Embryonic facial prominence (tissue), 1 donor: Measurements from ENCODE around the gene SFTA2.

ENCODE experiments used
- DNase-seq: peaks from one replicate; pipeline ENCODE4 v3.0.0-alpha.2; 2016; ENCODE audit errors: extremely low spot score

Gene SFTA2

GRCh38 chr6:30890646-30891449 lies 41.1 kb downstream of the SFTA2 start:
- DNase-seq, result no peak

DNA sequence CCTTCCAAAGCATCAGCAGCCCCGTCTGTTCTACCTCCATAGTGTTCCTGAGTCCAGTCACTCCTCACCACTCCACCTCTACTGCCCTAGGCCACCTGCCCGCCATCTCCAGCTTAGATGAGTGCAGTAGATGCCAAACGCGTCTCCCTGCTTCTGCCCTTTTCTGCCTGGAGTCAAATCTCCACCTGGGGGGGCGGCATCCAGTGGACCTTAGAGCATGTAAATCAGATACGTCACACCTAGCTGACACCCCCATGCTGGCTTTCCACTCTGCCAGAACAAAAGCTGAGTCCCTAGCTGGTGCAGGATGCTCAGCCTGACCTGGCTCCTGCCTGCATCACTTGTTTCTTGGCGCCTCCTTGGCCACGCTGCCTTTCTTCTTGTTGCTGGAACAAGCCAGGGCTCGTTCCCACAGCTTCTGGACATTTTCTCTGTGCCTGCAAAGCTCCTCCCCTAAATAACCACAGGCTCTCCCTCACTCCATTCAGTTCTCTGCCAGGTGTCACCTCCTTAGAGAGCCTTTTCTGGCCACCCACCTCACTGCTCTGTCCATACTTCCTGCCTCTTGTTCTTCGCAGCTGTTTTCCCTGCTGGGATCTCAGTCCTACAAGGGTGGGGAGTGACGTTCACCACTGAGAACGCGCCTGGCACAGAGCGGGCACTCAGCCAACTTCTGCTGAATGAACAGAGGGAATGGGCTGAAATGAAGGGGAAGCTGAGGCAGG lies 41.9 kb downstream of the SFTA2 start:
- DNase-seq, result no peak

DNA sequence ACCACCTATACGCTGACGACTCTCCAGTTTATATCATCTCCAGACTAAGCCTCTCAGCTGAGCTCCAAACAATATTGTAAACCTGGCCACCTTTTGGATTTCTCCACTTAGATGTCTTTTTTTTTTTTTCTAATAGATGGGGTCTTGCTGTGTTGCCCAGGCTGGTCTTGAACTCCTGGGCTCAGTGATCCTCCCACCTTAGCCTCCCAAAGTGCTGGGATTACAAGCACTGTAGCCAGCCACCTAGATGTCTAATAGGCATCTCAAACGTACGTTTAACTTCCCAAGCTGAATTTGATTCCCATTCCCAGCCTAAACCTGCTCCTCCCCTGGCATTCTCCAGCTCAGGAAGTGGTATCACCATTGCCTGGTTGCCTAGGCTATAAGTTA lies 42.5 kb downstream of the SFTA2 start:
- no peak for DNase-seq

GRCh38 chr6:30888816-30889495 lies 43.0 kb downstream of the SFTA2 start:
- no peak for DNase-seq

DNA sequence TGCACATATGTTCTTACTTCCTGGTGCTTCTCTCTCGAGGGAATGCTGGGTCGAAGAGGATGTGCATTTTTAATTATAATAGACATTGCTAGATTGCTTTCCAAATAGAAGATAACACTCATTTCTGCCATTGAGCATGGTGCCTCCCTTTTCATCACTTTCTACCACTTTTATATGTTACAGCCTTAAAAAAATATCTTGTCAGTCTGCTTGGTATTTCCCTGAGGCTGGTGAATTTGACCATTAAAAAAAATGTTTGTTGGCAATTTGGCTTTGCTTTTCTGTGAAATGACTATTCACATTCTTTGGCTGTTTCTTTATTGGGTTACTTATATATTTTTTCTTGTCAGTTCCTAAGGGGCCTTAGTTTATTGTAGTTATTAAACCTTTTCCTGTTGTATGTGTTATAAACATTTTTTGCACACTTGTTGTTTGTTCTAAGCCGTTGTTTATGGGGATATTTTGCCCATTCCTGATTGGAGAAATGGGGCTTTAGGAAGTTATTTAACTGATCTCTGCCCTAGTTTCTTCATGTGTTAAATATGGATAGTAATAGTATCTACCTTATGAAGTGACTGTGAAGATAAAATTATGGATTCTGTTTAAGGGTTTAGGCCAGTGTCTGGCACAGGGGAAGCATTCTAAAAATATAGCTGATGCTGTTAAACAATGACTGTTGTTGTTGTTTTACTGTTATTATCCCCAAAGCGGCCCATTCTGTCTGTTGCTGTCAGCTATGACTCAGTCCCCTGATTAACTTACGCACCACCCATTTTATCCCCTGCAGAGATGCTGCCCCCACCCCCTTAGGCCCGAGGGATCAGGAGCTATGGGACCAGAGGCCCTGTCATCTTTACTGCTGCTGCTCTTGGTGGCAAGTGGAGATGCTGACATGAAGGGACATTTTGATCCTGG lies 43.8 kb downstream of the SFTA2 start:
- DNase-seq, result no peak

GRCh38 chr6:30886897-30887255 lies 45.1 kb downstream of the SFTA2 start:
- DNase-seq, result no peak

GRCh38 chr6:30885999-30886896 lies 45.7 kb downstream of the SFTA2 start:
- DNase-seq, result peak; percentile 47

- DNase-seq, result no peak
These were observed 46.4 kb downstream of the SFTA2 start for GRCh38 chr6:30885481-30885998.

DNA sequence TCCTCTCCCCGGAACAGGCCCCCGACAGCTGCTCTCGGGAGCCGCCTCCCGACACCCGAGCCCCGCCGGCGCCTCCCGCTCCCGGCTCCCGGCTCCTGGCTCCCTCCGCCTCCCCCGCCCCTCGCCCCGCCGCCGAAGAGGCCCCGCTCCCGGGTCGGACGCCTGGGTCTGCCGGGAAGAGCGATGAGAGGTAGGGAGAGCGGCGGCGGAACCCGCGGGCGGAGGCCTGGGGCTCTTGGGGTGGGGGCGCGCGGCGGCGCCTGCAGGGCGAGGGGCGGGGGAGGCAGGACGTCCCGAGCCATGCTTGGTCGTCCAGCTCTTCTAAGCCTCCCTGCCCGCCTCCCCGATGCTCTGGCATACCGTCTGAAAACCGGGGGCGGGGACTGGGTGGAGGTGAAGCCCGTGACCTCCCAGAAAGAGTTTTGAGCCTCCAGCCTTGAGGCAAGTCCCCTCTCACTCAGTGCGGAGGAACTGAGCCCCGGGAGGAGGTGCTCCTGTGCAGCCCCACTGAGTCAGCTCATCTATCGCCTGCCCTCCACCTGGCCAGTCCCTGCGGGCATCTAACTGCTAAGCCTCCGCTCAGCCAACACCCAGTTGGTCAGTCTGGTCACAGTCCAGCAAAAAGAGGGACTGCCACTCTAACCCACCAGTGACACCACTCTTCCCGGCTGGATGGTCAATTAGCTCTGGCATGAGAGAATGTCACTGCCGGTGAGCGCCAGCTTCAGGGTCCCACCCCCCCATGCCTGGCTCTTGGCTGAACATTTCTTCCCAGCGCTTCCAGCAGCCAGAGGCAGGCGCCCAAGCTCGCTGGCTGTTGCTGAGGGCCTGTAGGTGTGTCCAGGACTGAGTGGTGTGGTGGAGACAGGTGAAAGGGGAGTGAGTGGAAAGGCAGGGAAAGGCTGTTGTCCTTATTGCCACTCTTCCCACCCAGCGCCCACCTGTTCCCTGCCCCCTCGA lies 47.2 kb downstream of the SFTA2 start:
- DNase-seq, result no peak

DNA sequence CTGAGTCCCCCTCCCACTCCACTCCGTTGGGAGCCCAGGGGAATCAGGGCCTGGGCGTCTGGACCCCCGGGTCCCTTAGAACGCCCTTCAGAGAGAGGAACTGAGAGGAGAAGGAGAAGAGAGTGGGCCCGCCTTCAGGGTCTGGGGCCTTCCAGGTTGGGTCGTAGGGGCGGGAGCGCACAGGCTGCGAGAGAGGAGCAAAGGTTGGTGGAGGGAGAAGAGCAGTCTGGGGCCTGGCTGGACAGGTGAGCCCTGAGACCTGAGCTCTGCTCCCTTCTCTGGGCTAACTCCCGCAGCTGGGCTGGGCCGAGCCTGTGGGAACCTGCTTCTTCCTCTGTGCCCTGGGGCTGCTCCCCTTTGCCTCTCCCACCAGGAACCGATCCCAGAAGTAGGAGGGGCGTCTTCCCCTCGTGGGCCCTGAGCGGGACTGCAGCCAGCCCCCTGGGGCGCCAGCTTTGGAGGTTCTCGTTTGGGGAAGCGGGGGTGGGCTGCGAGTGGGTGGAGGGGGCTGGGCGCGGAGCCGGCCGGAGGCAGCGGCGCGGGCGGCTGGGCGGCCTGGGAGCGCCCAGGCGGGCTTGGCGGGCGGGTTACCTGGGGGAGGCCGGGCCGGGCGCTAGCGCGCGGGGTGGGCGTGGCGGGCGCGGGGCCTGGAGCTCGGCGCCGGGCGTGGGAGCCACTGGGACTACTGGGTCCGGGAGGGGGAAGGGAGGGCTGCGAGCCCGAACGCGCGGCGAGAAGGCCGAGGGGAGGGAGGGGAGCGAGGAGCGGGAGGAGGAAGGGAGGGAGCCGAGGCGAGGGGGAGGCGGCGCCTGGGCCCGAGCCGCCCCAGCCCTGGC lies 48.1 kb downstream of the SFTA2 start, which contains the start of gene DDR1:
Gene DDR1, plus strand, starts transcription at position 835 of the 836 bp plus-strand sequence. CDS start 4,211 bp downstream, outside the sequence.
- peak; percentile 78 for DNase-seq

DNA sequence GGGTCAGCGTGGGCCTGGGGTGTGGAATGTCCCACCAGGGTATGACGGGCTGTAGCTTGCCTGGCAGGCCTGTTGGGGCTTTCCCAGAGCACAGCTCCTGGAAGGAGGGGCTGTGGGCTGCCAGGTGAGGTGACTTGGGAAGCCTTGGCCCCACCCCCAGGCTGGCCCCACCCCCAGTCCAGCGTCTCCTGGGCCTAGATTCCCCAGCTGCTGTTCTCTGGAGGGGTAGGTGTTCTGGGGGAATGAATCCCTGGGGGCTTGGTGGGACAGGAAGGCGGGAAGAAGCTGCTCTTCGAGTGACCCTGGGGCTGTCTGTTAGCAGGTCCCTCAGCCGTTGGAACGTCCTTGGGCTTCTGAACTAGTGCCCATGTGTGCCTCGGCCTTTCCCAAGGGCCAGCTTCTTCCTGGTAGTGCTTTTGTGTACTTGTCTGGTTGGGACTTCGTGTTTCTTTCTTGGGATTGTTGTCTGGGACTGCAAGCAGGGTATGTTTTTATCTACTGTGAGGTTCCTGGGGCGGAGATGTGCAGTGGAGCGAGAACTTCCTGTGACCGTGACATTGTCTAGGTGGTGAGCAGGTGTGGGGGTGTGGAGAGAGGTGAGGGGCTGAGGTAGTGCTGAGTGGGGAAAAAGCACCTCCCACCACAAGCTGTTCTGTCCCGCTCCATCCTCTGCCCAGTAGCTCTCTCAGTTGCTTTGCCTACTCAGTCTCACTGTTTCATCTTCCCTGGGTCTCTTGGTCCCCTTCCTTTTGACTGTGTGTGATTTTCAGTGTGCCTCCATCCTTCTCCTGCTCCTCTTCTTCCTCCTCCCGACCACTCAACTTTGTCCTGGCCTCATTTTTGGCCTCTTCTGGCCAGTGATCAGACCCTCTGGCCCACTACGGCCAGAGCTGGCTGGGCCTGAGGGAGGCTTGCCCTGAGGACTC lies 48.9 kb downstream of the SFTA2 start:
- DNase-seq, result peak; percentile 27

GRCh38 chr6:30882204-30882758 lies 49.7 kb downstream of the SFTA2 start:
- no peak for DNase-seq

GRCh38 chr6:30881392-30882203 lies 50.4 kb downstream of the SFTA2 start:
- no peak for DNase-seq
